HepG2 (cell line): Measurements from ENCODE around the gene KTN1. TPM values are rescaled to one million over a fixed set of nuclear protein-coding genes. Genes with fewer than 3 reads are reported as not detected.

Experiments used
- ATAC-seq: fragments of 200-7000 bp; cut with Tn5 transposase; 3 replicates; pipeline ENCODE4 v1.9.1; 2020; ENCODE audit warnings: mild to moderate bottlenecking, moderate library complexity
- BruUV-seq: library from RNA; stranded (reverse); fragments of 400-500 nt; replicated peaks from 2 replicates; lab custom pipeline; 2021; lab: Mats Ljungman, UMichigan
- CTCF ChIA-PET: fragments of 300-600 bp; formaldehyde crosslinking; extraction: SDS; loops from one replicate; lab custom pipeline; 2021; ENCODE audit warnings: low total read pairs, inconsistent platforms, low intra/inter-chr PET ratio; lab: Yijun Ruan, JAX
- POLR2A ChIA-PET: fragments of 350-600 bp; sonication (Branson Sonifier 250); formaldehyde crosslinking; loops from one replicate; lab custom pipeline; 2020; ENCODE audit warnings: antibody characterized with exemption, inconsistent platforms; lab: Yijun Ruan, JAX
- DNase-seq: peaks from one replicate; pipeline ENCODE4 v3.0.0-alpha.2; 2015; ENCODE audit warnings: low spot score
- FAIRE-seq: peaks from 3 replicates; lab custom pipeline; 2011; peaks lifted over from hg19 to GRCh38; lab: Jason Lieb, UNC
- H2AFZ ChIP-seq: one replicate; pipeline ENCODE4 v1.6.1; 2011; ENCODE audit warnings: low read length, inconsistent platforms
- H3K27ac ChIP-seq: fragments of 300-600 bp; 3 replicates; pipeline ENCODE4 v1.8.0; 2011; ENCODE audit warnings: mixed run types, mild to moderate bottlenecking, mixed read lengths, low read length, inconsistent platforms; ENCODE audit not compliant: insufficient read depth; ENCODE audit errors: extremely low read length
- H3K27me3 ChIP-seq, 2 experiments: fragments of 200-600 bp in 1 of 2; 2 replicates in 1 of 2; 3 replicates in 1 of 2; pipeline versions ENCODE4 v1.6.0 to v1.8.0; 2011; ENCODE audit warnings: low read length in 2 of 2, mild to moderate bottlenecking in 2 of 2, moderate library complexity in 2 of 2, inconsistent platforms in 1 of 2; ENCODE audit not compliant: insufficient read depth in 2 of 2, control insufficient read depth in 1 of 2
- H3K36me3 ChIP-seq, 2 experiments: fragments of 200-600 bp in 1 of 2; replicated peaks in 1 of 2; 2 replicates in 1 of 2; 3 replicates in 1 of 2; pipeline versions ENCODE4 v1.5.1 to v1.8.0; 2011; ENCODE audit warnings: low read length in 2 of 2, inconsistent platforms in 1 of 2; ENCODE audit not compliant: insufficient read depth in 2 of 2, control insufficient read depth in 1 of 2
- H3K4me1 ChIP-seq: 2 replicates; pipeline ENCODE4 v1.5.1; 2012; ENCODE audit warnings: low read length, inconsistent platforms; ENCODE audit not compliant: insufficient read depth
- H3K4me2 ChIP-seq: 2 replicates; pipeline ENCODE4 v1.6.0; 2011; ENCODE audit warnings: low read depth, low read length, inconsistent platforms
- H3K4me3 ChIP-seq, 3 experiments: fragments of 200-600 bp in 1 of 3; sonication (generic), shearing (Covaris generic) in 1 of 3; replicated peaks in 1 of 3; 2 replicates each; pipeline ENCODE4 v1.5.1; 2011 to 2016; ENCODE audit warnings: low read length in 3 of 3, inconsistent platforms in 2 of 3, low read depth in 2 of 3, mild to moderate bottlenecking in 2 of 3, control low read depth in 1 of 3, mixed read lengths in 1 of 3; ENCODE audit not compliant: insufficient read depth in 1 of 3
- H3K79me2 ChIP-seq: one replicate; pipeline ENCODE4 v1.6.1; 2011; ENCODE audit warnings: low read length, inconsistent platforms; ENCODE audit not compliant: insufficient read depth
- H3K9ac ChIP-seq: 2 replicates; pipeline ENCODE4 v1.6.0; 2011; ENCODE audit warnings: mild to moderate bottlenecking, low read depth, low read length, inconsistent platforms; ENCODE audit not compliant: insufficient read depth
- H3K9me3 ChIP-seq: 2 replicates; pipeline ENCODE4 v1.5.1; 2012; ENCODE audit warnings: mild to moderate bottlenecking, low read length
- H4K20me1 ChIP-seq: 2 replicates; pipeline ENCODE4 v1.6.0; 2011; ENCODE audit warnings: inconsistent platforms, mild to moderate bottlenecking, low read length, moderate library complexity; ENCODE audit not compliant: insufficient read depth
- ATF5 ChIP-seq: sonication (generic); formaldehyde crosslinking; IDR thresholded peaks from 2 replicates; pipeline ENCODE4 v1.4.0; 2020; ENCODE audit warnings: mild to moderate bottlenecking, low read depth, missing genetic modification reagents
- FOXM1 ChIP-seq: sonication (generic); formaldehyde crosslinking; IDR thresholded peaks from 2 replicates; pipeline ENCODE4 v1.5.0; 2020; ENCODE audit warnings: missing genetic modification reagents
- HOXA3 ChIP-seq: sonication (generic); formaldehyde crosslinking; IDR thresholded peaks from 2 replicates; pipeline ENCODE4 v1.5.0; 2020; ENCODE audit warnings: missing genetic modification reagents
- MIER3 ChIP-seq: IDR thresholded peaks from 2 replicates; pipeline ENCODE4 v1.6.1; 2016; ENCODE audit warnings: missing compliant biosample characterization, borderline replicate concordance
- RBAK ChIP-seq: sonication (generic); formaldehyde crosslinking; IDR thresholded peaks from 2 replicates; pipeline ENCODE4 v1.5.1; 2020; ENCODE audit warnings: mild to moderate bottlenecking, missing genetic modification reagents
- RNF2 ChIP-seq: fragments of 450-650 bp; conservative IDR thresholded peaks from 2 replicates; pipeline ENCODE4 v1.6.1; 2016; ENCODE audit warnings: low read depth
- SRSF1 ChIP-seq: fragments of 200-400 bp; formaldehyde crosslinking; optimal IDR thresholded peaks from 2 replicates; pipeline ENCODE3; 2017; ENCODE audit warnings: mild to moderate bottlenecking, low read depth, low read length, moderate library complexity
- ZBTB39 ChIP-seq: sonication (generic); formaldehyde crosslinking; IDR thresholded peaks from 2 replicates; pipeline ENCODE4 v1.5.0; 2020; ENCODE audit warnings: missing genetic modification reagents
- ZFP41 ChIP-seq: sonication (generic); formaldehyde crosslinking; IDR thresholded peaks from 2 replicates; pipeline ENCODE4 v1.4.0; 2020; ENCODE audit warnings: mild to moderate bottlenecking, missing genetic modification reagents, borderline replicate concordance
- ZNF33A ChIP-seq: sonication (generic); formaldehyde crosslinking; IDR thresholded peaks from 2 replicates; pipeline ENCODE4 v1.5.1; 2020; ENCODE audit warnings: missing genetic modification reagents, mild to moderate bottlenecking, moderate library complexity, borderline replicate concordance
- ZNF543 ChIP-seq: sonication (generic); formaldehyde crosslinking; IDR thresholded peaks from 2 replicates; pipeline ENCODE4 v1.4.0; 2020; ENCODE audit warnings: mild to moderate bottlenecking, missing genetic modification reagents
- ZNF674 ChIP-seq: sonication (generic); formaldehyde crosslinking; IDR thresholded peaks from 2 replicates; pipeline ENCODE4 v1.5.0; 2020; ENCODE audit warnings: low read depth, mild to moderate bottlenecking, missing genetic modification reagents
- WGBS: methylation state at CpG from one replicate; pipeline ENCODE4 v1.1.6; 2017; ENCODE audit warnings: low lambda C conversion rate; 5-methylcytosine and 5-hydroxymethylcytosine counted together
- in situ Hi-C: cut with HindIII; loops from 2 replicates; pipeline ENCODE4 v1.10.0; 2017; ENCODE audit warnings: low pct_unique_long_range_greater_than_20kb; ENCODE audit not compliant: extremely low pct_ligation_motif_present
- intact Hi-C: fragments of 100-400 bp; cut with micrococcal nuclease; formaldehyde crosslinking; loops from one replicate; pipeline ENCODE4 v1.10.0; 2022; ENCODE audit not compliant: unreplicated experiment
- polyA plus RNA-seq, 8 experiments: library from polyadenylated mRNA; depleted of rRNA in 3 of 8; stranded (reverse) in 7 of 8; unstranded in 1 of 8; fragments of >200 nt; fragmentation: Illumina TruSeq in 4 of 8; extraction: Trizol in 4 of 8; gene quantifications; 2 replicates each; pipeline versions ENCODE4 v1.2.1 to v1.2.3, GENCODE V29; 2011 to 2016; ENCODE audit warnings: low read depth in 4 of 8, missing spikeins in 1 of 8, mixed read lengths in 1 of 8; ENCODE audit not compliant: insufficient read depth in 1 of 8
- total RNA-seq, 5 experiments: library from RNA; depleted of rRNA; stranded (reverse); fragments of >200 nt; fragmentation: Illumina TruSeq; extraction: Trizol; gene quantifications; 2 replicates each; pipeline ENCODE4 v1.2.3, GENCODE V29; 2016; ENCODE audit warnings: low read depth in 1 of 5

The KTN1 gene
- total and polyA plus RNA-seq, 2 of the 13 experiments (the other 11 are each of a cell fraction or from before 2014, with no cell fraction given), result 60.6 to 169 TPM

GRCh38 chr14:55545779-55546178, 34.2 kb upstream of the KTN1 start:
- WGBS, result 11% methylated on average over 1 of the region's 1 CpG
- POLR2A ChIA-PET, result no interaction called here

More at GRCh38 chr14:55545779-55546178, 34.2 kb upstream of the KTN1 start:
- no peak for FAIRE-seq
- no peaks in the 10 kb centered on the region for H3K79me2 ChIP-seq
- no peaks in the 10 kb centered on the region for H3K36me3 ChIP-seq
- no peak overlapping the region for H3K9ac ChIP-seq
- no peak overlapping the region for H3K27ac ChIP-seq
- ATAC-seq, result no peak
- H3K27me3 ChIP-seq, result no peaks in the 10 kb centered on the region
- no peak overlapping the region for H3K4me2 ChIP-seq
- CTCF ChIA-PET, result no interaction called here
- in situ Hi-C loops, result no loop called here
- intact Hi-C loops, result no loop called here
- no TSS peak for BruUV-seq
- H3K4me3 ChIP-seq, result no peak overlapping the region
- DNase-seq, result no peak
- TF ChIP-seq SRSF1, result no peak
- no peak for TF ChIP-seq HOXA3 (CRISPR knock-in tag)
- TF ChIP-seq FOXM1 (CRISPR knock-in tag), result no peak
- TF ChIP-seq ZNF543, result no peak
- TF ChIP-seq RBAK (CRISPR knock-in tag), result no peak
- no peak for TF ChIP-seq ZNF33A
- TF ChIP-seq ZBTB39 (CRISPR knock-in tag), result no peak
- no peak for TF ChIP-seq MIER3 (CRISPR knock-in tag)
- TF ChIP-seq ATF5 (CRISPR knock-in tag), result no peak
- TF ChIP-seq RNF2, result no peak
- TF ChIP-seq ZFP41, result no peak
- no peak for TF ChIP-seq ZNF674 (CRISPR knock-in tag)
- H4K20me1 ChIP-seq, result no peaks in the 10 kb centered on the region
- no peaks in the 10 kb centered on the region for H3K9me3 ChIP-seq
- H3K4me1 ChIP-seq, result no peaks in the 10 kb centered on the region
- no peak overlapping the region for H2AFZ ChIP-seq
